Neural crest cell (in vitro differentiated cells): ENCODE data around the gene SHISA5. TPM values are rescaled to one million over a fixed set of nuclear protein-coding genes. Genes with fewer than 3 reads are reported as not detected.
"Not testable (repeated sequence)": the region's sequence is repeated elsewhere in the genome, so short reads cannot be mapped to it uniquely, and the experiment has no call there.

Source experiments
- DNase-seq: peaks from one replicate; pipeline ENCODE4 v3.0.0; 2021; ENCODE audit warnings: low read depth, mixed read lengths, low spot score
- H3K27ac Mint-ChIP-seq: one replicate; pipeline ENCODE4 v1.8.0; 2021; ENCODE audit warnings: mild to moderate bottlenecking, mixed read lengths; ENCODE audit not compliant: unreplicated experiment
- H3K27me3 Mint-ChIP-seq: 2 replicates; pipeline ENCODE4 v1.8.0; 2021; ENCODE audit warnings: low read depth, mild to moderate bottlenecking, mixed read lengths
- H3K36me3 Mint-ChIP-seq: 2 replicates; pipeline ENCODE4 v1.8.0; 2021; ENCODE audit warnings: low read depth, mild to moderate bottlenecking, mixed read lengths
- H3K4me1 Mint-ChIP-seq: 2 replicates; pipeline ENCODE4 v1.8.0; 2021; ENCODE audit warnings: mixed read lengths
- H3K4me3 Mint-ChIP-seq: one replicate; pipeline ENCODE4 v1.8.0; 2021; ENCODE audit warnings: mild to moderate bottlenecking, mixed read lengths
- H3K9me3 Mint-ChIP-seq: 2 replicates; pipeline ENCODE4 v1.8.0; 2021; ENCODE audit warnings: mixed read lengths
- CTCF ChIP-seq: fragments of 200-600 bp; sonication (generic); conservative IDR thresholded peaks from 2 replicates; pipeline ENCODE4 v1.5.0; 2021; ENCODE audit warnings: antibody characterized with exemption, mild to moderate bottlenecking
- total RNA-seq: library from RNA; stranded (reverse); gene quantifications from 2 replicates; pipeline ENCODE4 v1.2.1, GENCODE V29; 2021

Gene SHISA5
- total RNA-seq, 1 donor from 2014 or later = 117 TPM

DNA sequence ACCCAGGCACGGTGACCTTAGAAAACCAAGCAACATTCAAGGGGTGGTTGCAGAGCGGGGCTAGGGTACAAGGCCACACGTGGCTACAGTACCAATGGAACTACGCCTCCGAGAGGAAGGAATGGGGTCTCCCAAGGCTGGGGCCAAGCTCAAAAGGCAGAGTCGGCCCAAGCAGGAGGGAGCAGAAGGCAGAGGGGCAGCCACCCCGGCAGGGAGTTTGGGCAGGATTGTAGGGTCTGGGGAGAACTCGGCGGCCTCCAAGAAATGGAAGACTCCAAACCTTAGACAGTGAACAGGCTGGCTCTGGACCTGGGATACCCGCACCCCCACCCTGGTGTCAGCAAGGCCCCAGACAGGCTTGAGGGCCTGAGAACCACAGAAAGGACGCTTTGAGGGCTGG lies 28.8 kb downstream of the SHISA5 start:
- Mint-ChIP-seq H3K4me1 (peaks cover 19% of the 10 kb centered on the region), H3K9me3 (no peaks in the 10 kb centered on the region), H3K4me3 (peak overlapping the region; percentile 67), H3K27me3 (no peaks in the 10 kb centered on the region), H3K36me3 (no peaks in the 10 kb centered on the region), H3K27ac (no peak overlapping the region)
- no peak for TF ChIP-seq CTCF
- DNase-seq = no peak

DNA sequence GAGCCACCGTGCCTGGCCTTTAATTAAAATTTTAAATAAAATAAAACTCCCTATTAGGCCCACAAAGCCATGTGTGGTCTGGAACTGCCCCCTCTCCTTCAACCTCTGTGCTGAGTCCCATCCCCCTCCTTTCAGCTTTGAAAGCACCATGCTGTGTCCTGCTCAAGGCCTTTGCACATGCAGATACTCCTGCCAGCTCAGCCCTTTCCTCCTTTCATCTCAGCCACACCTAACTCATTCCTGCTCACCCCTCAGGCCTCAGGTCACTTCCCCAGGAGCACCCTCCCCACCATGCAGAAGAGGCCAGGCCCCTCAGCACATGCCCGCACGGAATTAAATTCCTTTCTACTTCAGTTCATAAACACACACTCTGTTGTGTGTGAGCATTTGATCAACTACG lies 29.4 kb downstream of the SHISA5 start:
- Mint-ChIP-seq H3K36me3 (no peaks in the 10 kb centered on the region), H3K4me1 (peaks cover 24% of the 10 kb centered on the region), H3K27me3 (no peaks in the 10 kb centered on the region), H3K27ac (peak overlapping the region; percentile 88), H3K4me3 (peak overlapping the region; percentile 67), H3K9me3 (no peaks in the 10 kb centered on the region)
- DNase-seq = no peak
- TF ChIP-seq CTCF = no peak

GRCh38 chr3:48474031-48474430 lies 29.9 kb downstream of the SHISA5 start:
- H3K36me3 Mint-ChIP-seq, H3K9me3 Mint-ChIP-seq, H3K27ac Mint-ChIP-seq, DNase-seq, H3K27me3 Mint-ChIP-seq: not testable (repeated sequence)
- H3K4me3 Mint-ChIP-seq = peak overlapping the region; percentile 94
- peaks cover 28% of the 10 kb centered on the region for H3K4me1 Mint-ChIP-seq

GRCh38 chr3:48473617-48473952 lies 30.4 kb downstream of the SHISA5 start:
- Mint-ChIP-seq H3K36me3 (no peaks in the 10 kb centered on the region), H3K9me3 (no peaks in the 10 kb centered on the region), H3K4me3 (peak overlapping the region; percentile 94), H3K4me1 (peaks cover 33% of the 10 kb centered on the region), H3K27ac (peak overlapping the region; percentile 98), H3K27me3 (no peaks in the 10 kb centered on the region)
- DNase-seq = no peak
- TF ChIP-seq CTCF = no peak

DNA sequence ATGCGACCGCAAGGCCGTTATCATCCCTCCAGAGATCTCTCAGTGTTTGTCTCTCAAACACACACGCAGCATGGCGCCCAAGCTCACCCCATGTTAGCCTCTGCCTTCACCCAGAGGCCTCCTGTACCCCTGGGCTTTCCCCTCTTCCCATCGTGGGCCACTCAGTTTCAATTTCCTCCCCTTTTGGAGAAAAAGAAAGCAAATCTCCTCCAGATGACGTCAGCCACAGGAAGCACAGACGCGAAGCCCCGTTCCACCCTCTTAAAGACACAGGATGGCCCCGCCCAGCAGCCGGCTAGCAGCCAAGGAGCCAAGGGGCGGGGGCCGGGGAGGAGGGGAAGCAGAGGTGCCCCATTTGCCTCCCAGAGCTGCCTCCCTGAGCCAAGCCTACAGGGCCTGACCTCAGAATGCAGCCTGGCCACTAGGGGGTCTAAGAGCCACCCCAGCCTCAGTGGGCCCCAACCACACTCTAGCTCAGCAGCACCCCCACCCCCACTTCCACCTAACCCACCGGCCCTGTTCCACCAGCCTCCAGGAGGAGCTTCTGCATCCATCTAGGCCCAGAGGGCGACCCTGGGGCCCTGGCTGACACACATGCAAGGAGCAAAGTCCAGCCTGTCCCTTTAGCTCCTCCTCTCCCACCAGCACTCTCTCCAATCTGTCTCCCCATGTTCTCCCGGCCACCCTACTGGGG lies 30.9 kb downstream of the SHISA5 start:
- peak; percentile 61 for TF ChIP-seq CTCF

GRCh38 chr3:48472673-48472922 lies 31.4 kb downstream of the SHISA5 start:
- peak overlapping the region; percentile 98 for H3K27ac Mint-ChIP-seq
- no peak for DNase-seq
- TF ChIP-seq CTCF = no peak
- H3K36me3 Mint-ChIP-seq = no peaks in the 10 kb centered on the region
- H3K9me3 Mint-ChIP-seq = no peaks in the 10 kb centered on the region
- peak overlapping the region; percentile 94 for H3K4me3 Mint-ChIP-seq
- H3K27me3 Mint-ChIP-seq = no peaks in the 10 kb centered on the region
- peaks cover 38% of the 10 kb centered on the region for H3K4me1 Mint-ChIP-seq

More for the DNA sequence above, 30.9 kb downstream of the SHISA5 start:
- DNase-seq = peak; percentile 84
- Mint-ChIP-seq H3K27me3 (no peaks in the 10 kb centered on the region), H3K9me3 (no peaks in the 10 kb centered on the region), H3K27ac (peak overlapping the region; percentile 98), H3K4me3 (peak overlapping the region; percentile 94), H3K4me1 (peaks cover 33% of the 10 kb centered on the region), H3K36me3 (no peaks in the 10 kb centered on the region)
